HG03097 (cell line): ENCODE measurements around the gene DICER1.
"Not testable (repeated sequence)": the region's sequence is repeated elsewhere in the genome, so short reads cannot be mapped to it uniquely, and the experiment has no call there.

Source experiments
- ATAC-seq: cut with Tn5 transposase; IDR thresholded peaks from one replicate; pipeline ENCODE4 v1.9.1; 2021; ENCODE audit not compliant: unreplicated experiment, low FRiP score

The DICER1 gene

DNA sequence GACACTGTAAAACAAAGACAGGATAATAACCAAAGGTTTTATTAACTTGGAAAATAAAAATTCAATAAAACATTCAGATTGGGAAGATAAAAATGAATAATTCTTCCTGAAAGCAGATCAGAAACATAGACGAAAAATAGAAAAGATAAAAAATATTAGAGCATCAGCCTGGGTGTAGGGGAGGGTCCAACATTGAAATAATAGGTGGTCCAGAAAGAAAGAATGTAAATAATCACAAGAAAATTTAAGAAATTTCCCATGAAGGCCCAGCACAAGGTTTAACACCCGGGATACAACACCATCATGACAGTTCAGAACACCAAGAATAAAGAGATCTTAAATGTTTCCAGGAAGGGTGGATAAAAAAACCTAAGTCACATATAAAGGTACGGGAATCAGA is 31.1 kb upstream of the DICER1 start:
- no peak for ATAC-seq

DNA sequence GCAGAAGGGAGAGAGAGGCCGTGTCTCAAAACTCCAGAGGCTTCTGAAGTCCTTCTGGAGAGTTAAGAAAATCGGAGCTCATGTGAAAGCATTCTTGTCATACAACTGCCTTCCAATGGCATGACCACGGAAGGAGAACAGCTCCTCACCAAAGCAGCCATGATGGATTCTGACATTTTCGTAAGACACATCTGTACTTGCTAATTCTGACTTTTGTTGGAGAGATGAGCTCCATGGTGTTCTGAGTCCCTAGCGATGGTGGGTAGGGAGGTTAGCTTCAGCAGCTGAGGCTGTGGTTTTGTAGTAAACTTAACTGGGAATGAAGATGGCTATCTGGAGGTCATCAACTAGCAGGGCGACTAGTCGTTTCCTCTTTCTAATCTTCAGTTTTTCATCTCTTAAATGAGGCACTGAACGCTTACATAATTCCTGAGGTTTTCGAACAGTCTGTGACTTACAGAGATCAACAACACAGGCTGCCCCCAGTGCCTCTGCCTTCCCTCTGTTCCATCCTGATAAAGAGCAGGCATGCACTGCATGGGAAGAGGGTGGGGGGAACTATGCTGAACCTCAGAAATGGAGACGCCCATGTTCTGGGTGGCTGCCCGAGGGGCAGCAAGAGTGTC is 28.6 kb upstream of the DICER1 start:
- no peak for ATAC-seq

DNA sequence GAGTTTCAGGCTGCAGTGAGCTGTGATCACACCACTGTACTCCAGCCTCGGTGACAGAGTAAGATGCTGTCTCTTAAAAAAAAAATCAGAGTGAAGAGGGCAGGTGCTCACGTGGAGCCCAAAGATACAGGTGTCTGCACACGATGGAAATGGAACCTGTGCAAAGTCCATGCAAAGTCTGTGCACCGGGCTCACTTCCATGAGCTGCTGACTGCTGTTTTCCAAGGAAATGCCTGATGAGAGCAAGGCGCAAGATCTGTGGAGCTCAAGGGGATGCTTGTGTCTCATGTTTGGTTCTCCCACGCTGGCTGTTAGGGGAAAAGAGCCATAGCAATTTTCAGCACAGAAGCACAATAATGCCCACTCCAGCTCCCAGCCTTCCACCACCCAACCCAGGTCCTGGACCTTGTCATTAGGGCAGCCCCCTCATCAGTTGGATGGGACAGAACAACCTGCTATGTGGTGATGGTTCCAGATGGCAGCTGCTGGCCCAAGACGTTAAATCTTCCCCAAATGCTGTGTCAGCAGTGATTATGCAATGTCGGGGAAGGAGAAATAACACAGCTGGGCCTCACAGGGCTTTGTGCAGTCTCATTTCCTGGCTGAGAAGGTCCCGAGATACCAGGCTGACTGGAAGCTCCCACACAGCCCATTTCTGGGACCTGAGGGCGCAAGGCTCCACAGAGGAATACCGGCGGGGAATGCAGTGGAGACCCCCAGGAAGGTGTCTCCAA is 27.9 kb upstream of the DICER1 start:
- no peak for ATAC-seq

DNA sequence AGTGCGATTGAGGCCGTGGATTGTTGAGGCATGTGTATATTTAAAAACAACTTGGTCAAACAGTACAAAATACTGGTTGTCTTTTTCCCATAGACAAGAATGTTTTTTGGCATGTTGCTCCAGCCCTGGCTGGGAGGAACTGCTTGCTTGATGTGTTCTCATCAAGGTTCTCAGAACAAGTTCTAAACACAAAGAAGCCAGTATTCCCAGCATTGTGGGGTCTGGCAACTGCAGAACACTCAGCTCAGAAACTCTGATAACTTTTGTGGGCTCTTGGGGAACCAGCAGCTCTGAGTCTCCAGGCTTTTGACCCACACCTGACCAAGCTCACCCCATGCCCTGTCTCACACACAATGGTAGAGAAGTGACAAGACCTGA is 27.1 kb upstream of the DICER1 start:
- no peak for ATAC-seq

- ATAC-seq, result no peak
These were observed 26.4 kb upstream of the DICER1 start for GRCh38 chr14:95183532-95184412.

- ATAC-seq, result no peak
These were observed 25.8 kb upstream of the DICER1 start for GRCh38 chr14:95183082-95183481.

GRCh38 chr14:95182379-95182778 is 25.1 kb upstream of the DICER1 start:
- no peak for ATAC-seq

- ATAC-seq, result no peak
These were observed 23.8 kb upstream of the DICER1 start for GRCh38 chr14:95180966-95181741.

DNA sequence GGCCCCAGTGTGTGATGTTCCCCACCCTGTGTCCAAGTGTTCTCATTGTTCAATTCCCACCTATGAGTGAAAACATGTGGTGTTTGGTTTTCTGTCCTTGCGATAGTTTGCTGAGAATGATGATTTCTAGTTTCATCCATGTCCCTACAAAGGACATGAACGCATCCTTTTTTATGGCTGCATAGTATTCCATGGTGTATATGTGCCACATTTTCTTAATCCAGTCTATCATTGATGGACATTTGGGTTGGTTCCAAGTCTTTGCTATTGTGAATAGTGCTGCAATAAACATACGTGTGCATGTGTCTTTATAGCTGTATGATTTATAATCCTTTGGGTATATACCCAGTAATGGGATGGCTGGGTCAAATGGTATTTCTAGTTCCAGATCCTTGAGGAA is 18.3 kb upstream of the DICER1 start:
- ATAC-seq, result not testable (repeated sequence)

DNA sequence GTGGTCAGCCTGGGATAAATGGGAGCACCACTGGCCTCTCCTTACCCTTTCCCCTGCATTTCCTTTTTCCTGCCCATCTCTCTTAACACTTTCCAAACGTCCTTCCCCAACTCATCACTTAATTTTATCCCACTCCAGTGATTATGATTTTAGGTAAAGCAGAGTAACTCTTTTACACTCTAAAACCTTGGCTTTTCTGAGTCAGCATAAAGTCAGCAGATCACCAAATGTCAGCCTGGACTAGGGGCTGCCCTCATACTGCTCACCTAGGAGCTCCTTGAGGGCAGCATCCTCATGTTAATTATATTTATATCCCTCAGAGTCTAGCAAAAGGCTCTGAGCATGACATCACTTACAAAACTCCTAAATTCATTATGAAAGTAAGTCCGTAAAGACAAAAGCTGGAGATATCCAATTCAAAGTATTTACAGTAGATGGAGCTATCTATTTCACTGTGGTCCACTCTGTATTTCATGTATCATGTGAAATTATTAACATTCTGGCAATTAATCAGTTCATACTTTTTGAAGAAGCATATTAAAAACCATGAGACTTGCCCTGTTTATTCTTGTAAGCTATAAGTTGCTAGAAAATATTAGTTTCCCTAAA is 17.0 kb upstream of the DICER1 start:
- ATAC-seq, result no peak

DNA sequence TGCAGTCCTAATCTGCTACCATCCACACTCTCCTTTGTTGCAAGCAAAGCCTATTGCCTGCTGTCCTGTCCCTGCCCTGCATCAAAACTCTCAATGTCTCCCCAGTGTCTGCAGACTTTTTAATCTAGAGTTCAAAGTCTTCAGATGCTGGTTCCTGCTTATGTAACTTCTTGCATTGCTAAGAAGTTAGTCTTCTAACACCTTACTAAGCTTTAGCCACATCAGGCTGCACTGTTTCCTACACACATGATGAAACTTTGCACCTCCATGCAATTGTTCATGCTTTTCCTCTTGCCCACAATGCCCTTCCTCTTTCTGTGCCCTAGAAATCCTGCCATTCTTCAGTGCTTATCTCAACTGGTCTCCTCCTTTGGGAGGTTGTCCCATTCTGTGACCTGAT is 16.2 kb upstream of the DICER1 start:
- ATAC-seq, result no peak

- no peak for ATAC-seq
These were observed 9.8 kb upstream of the DICER1 start for GRCh38 chr14:95167177-95167576.

- ATAC-seq, result no peak
These were observed 8.2 kb upstream of the DICER1 start for GRCh38 chr14:95165517-95165916.

- no peak for ATAC-seq
These were observed 7.2 kb upstream of the DICER1 start for GRCh38 chr14:95164506-95164905.

DNA sequence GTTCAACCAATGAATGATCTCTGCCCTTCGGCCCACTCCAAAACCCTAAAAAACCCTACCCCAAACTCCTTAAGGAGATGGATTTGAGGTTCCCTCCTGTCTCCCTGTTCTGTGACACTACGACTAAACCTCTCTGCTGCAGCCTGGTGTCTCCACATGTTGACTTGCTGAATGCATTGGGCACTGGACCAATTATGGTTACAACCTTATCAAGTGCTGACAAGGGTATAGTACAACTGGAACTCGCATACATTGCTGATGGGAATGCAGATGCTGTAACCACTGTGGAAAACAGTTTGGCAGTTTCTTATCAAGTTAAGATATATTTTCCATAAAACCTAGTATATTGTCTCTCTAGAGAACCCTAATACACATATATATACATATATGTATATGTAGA is 6.3 kb upstream of the DICER1 start:
- no peak for ATAC-seq

DNA sequence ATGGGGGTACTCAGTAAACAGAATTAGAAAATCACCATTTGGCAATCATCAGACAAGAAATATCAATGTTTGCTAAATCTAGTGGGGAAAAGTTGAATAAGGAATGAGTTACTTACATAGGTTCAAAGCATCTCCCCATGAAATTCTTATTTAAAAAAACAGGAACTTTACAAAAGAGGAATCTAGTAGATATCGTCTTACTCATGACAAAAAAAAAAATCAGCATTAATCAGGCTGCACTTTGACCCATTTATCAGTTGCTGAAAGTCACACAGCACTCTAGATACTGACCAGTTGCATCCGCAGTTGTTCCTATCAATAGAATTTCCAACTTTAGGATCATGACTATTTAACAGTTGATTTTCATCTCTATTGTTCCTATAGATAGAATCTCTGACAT is 5.8 kb upstream of the DICER1 start:
- ATAC-seq, result no peak

DNA sequence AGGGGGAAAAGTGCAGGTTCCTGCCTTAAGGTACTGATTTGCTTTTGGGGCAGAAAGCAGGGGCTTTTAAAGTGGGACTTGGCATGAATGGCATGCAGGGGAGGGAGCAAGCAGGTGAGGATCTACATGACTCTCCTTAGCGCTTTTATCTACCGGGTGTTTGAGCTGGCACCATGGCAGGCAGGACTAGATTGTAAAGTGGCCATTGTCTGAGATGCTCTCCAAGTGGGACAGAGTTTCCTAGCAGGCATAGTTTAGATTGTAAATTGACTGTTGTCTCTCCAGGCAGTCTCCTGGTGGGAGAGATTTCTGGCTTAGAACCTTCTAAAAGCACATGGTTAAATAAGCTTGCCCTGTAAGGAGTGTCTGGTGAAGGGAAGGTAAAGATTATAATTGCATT is 5.3 kb upstream of the DICER1 start:
- no peak for ATAC-seq

DNA sequence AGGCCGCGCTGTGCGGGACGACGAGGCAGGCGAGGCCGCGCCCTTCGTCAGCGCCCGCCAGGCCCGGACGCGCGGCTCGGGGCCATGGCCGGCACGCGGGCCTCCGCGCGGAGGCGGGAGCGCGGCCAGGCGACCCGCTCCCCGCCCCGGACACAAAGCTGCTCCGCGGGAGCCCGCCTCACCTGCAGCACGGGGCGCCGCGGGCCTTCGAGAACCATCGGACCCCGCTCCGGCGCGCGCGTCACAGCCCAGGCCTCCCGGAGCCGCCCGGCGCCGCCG is 342 bp downstream of the DICER1 start:
- ATAC-seq, result peak; percentile 23

- peak; percentile 21 for ATAC-seq
These were observed 925 bp downstream of the DICER1 start for GRCh38 chr14:95156161-95157047.

DNA sequence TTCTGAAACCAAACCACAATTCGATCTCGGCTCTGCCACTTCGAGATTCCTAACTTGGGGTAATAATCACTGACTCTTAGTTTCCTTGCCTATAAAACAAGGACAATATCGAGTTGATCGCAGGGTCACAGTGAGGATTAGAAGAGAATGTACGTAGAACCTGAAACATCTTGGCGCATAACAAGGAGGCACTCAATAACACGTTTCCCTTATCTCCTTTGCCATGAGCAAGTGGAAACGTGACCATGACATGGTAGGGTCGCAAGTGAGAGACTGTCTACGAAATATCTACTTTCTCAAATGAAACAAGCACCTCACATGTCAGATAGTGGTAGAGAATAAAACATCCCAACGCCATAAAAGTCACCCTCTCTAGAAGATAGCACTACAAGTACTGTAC is 2.3 kb downstream of the DICER1 start:
- no peak for ATAC-seq
